NCI-H2171 (cell line): Measurements from ENCODE around the gene CDHR2.
"Not testable (repeated sequence)": the region's sequence is repeated elsewhere in the genome, so short reads cannot be mapped to it uniquely, and the experiment has no call there.

Experiments used
- DNase-seq: peaks from one replicate; lab custom pipeline; 2025; lab: John Stamatoyannopoulos, UW

The CDHR2 gene

DNA sequence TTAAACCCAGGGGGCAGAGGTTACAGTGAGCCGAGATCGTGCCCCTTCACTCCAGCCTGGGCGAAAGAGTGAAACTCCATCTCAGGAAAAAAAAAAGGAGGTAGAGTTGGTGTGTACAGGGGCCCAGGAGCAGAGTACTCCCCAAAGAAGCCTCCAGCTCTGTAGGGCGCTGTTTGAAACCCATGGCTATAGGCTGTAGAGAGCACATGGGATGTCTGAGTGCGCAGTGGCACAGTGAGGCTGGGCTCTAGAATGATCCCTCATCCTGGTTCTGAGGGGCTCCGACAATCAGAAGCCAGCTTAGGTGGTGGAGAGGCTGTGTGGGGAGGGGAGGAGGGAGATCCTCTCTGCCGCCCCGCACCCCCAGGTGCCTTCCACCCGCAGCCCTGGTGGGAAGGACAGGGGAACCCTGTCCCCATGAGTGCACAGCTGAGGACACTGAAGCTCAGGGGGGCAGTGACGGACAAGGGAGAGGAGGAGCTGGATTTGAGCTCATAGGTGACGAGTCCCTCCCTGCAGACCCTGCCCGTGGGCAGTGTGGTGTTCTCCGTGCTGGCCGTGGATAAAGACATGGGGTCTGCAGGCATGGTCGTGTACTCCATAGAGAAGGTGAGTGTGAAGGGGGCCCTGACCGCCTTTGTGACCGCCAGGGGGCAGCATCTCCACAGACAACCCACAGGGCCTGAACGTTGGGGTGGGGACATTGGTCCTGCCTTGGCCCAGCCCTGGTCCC lies 24.6 kb downstream of the CDHR2 start:
- no peak for DNase-seq

- DNase-seq: no peak
Measured at GRCh38 chr5:176574297-176574591, 25.1 kb downstream of the CDHR2 start.

GRCh38 chr5:176575066-176575465 lies 25.9 kb downstream of the CDHR2 start:
- DNase-seq: no peak

DNA sequence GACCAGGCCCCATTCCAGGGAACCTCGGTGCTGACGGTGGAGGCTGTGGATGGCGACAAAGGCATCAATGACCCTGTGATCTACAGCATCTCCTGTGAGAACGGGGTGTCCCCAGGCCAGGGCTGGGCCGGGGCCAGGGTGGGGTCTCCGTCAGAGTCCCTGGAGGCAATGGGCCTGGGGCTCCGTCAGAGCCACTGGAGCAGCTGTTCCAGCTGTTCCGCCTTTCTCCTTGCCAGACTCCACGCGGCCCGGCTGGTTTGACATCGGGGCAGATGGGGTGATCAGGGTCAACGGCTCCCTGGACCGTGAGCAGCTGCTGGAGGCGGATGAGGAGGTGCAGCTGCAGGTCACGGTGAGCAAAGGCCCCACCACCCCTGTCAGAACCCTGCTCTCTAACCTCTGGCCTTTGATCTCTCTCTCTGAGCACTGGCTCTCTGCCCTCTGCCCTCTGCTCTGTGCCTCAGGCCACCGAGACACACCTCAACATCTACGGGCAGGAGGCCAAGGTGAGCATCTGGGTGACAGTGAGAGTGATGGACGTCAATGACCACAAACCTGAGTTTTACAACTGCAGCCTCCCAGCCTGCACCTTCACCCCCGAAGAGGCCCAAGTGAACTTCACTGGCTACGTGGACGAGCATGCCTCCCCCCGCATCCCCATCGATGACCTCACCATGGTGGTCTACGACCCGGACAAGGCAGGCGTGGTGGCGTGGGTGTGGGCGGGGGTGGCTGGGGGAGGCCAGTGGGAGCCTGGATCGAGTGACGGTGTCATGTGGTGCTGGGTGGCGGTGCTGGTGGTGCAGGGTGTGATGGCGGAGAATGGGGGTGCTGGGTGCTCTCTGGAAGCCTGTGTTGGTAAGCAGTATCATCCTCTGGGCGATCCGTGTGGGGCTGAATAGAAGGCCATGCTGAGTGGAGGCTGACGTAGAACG lies 26.6 kb downstream of the CDHR2 start:
- no peak for DNase-seq

DNA sequence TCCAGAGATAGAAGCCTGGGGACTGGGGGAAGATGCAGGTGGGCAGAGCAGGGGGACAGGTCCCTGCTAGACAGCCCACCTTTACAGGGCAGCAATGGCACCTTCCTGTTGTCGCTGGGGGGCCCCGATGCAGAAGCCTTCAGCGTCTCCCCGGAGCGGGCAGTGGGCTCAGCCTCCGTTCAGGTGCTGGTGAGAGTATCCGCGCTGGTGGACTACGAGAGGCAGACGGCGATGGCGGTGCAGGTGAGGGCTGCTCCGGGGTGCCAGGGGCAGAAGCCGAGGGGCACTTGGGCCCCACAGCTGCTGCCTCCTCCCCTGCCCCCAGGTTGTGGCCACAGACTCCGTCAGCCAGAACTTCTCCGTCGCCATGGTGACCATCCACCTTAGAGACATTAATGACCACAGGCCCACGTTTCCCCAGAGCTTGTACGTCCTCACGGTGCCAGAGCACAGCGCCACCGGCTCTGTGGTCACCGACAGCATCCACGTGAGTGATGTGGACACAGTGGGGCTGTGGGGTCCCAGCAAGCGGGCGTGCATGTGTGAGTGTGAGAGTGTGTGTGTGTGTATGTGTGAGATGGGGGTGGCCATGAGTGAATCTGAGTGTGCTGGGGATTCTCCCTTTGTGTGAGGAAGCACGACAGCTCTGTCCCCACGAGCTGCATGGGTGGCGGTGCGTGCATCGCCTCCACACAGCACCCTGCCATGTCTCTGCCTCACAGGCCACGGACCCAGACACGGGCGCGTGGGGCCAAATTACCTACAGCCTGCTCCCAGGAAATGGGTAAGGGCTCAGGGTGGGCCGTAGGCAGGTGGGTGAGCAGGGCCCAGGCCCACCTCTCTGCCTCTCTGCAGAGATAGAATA lies 28.4 kb downstream of the CDHR2 start:
- no peak for DNase-seq

GRCh38 chr5:176578391-176578808 lies 29.3 kb downstream of the CDHR2 start:
- no peak for DNase-seq

DNA sequence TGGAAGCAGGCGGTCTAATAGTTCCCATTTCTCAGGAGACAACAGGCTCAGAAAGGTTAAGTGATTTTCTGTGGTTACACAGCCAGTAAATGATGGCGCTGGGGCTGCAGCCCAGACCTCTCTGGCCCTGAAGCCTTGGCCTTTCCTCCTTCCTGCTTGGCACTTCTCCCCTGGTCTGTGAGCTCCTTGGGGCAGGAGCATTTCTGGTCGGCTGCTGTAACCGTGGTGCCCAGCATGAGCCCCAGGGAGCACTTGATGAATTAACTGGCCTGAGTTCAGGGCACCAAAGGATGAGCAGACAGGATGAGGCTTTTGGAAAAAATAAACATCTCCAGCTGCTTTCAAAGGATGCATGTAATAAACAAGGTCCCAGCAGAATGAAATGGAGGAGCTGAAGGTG lies 30.2 kb downstream of the CDHR2 start:
- DNase-seq: no peak

- no peak for DNase-seq
Measured at GRCh38 chr5:176581361-176581760, 32.2 kb downstream of the CDHR2 start.

DNA sequence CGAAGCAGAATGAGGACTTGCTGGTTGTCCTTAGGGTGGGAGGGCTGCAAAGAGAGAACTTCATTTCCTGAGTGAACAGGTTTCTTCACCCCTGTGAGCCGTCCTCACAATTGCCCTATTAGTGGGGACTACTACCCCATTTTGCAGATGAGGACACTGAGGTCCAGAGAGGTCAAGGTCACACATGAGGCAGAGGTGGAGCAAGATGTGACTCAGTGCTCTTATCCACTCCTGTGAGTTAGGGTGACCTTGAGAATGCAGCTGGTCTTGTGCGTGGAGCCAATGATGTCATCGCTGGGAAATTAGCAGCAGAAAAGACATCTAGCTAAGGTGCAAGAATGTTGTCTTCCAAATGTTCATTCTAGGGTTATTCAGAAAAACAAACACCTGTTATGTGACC lies 33.9 kb downstream of the CDHR2 start:
- no peak for DNase-seq

DNA sequence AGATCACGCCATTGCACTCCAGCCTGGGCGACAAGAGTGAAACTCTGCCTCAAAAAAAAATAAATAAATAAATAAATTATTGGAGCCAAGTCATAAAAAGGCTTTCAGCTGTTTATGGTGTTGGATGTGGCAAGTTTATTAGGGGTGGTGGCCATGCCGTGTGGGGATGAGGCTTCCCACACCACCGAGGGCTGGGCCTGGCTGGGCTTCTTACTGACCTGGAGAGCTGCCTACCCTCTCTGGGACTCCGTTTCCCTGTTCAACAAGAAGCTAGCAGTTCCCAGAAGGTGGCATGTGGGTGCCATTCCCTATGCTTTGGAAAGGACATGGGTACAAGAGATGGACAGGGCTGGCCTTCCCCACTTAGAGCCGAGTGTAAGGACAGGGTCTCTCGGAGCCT lies 38.3 kb downstream of the CDHR2 start:
- DNase-seq: no peak

GRCh38 chr5:176588297-176588696 lies 39.2 kb downstream of the CDHR2 start:
- no peak for DNase-seq

GRCh38 chr5:176589039-176589769 lies 40.1 kb downstream of the CDHR2 start:
- no peak for DNase-seq

DNA sequence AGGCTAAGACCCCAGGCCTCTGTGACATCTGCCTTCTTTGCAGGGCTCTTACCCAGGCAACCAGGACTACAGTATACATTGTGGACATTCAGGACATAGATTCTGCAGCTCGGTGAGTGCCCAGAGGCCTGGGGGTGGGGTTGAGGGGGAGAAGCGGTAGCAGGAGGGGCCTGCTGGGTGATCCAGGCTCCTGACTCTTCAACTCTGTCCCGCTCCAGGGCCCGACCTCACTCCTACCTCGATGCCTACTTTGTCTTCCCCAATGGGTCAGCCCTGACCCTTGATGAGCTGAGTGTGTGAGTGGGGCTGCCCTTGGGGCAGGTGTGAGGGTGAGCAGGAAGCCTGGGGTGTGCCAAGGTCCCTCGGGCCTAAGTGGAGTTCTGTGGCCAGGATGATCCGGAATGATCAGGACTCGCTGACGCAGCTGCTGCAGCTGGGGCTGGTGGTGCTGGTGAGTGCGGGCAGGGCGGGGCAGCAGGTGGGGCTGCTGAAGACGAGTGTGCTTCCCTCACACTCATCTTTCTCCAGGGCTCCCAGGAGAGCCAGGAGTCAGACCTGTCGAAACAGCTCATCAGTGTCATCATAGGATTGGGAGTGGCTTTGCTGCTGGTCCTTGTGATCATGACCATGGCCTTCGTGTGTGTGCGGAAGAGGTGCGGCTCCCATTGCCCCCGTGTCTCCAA lies 41.0 kb downstream of the CDHR2 start:
- no peak for DNase-seq

DNA sequence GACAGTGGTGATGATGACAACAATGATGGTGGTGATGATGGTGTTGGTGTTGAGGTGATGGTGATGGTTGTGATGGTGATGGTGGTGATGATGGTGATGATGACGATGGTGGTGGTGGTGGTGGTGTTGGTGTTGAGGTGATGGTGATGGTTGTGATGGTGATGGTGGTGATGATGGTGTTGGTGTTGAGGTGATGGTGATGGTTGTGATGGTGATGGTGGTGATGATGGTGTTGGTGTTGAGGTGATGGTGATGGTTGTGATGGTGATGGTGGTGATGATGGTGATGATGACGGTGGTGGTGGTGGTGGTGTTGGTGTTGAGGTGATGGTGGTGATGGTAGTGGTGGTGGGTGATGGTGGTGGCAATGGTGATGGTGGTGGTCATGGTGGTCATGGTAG lies 42.5 kb downstream of the CDHR2 start:
- DNase-seq: not testable (repeated sequence)

GRCh38 chr5:176592573-176592972 lies 43.4 kb downstream of the CDHR2 start:
- no peak for DNase-seq

DNA sequence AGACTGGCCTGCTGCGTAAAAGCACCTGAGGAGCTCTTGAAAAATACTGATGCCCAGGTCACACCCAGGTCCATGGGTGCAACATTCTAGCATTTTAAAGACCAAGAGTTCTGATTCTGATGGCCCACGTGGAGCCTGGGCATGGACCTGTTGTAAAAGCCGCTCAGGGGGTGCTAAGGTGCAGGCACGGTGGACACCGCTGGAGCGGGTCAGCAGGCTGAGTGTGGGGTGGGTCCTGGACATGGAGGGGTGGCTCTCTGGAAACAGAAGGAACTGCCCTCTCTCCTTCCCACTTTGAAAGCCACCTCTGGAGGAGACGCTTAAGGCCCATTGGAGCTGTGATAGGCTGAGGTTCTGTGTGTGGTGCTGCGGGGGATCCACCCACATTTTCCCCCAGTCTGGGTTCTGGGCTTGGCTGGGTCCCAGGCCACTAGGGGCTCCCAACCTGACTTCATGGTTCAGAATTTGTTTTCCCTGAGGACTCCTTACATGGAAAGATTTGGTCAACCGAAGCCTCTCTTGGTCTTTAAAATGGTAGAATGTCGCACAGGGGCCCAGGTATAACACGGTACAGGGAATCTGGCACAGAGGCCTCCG lies 44.2 kb downstream of the CDHR2 start:
- DNase-seq: no peak

GRCh38 chr5:176594554-176594953 lies 45.4 kb downstream of the CDHR2 start:
- no peak for DNase-seq

GRCh38 chr5:176595386-176595943 lies 46.3 kb downstream of the CDHR2 start:
- no peak for DNase-seq

DNA sequence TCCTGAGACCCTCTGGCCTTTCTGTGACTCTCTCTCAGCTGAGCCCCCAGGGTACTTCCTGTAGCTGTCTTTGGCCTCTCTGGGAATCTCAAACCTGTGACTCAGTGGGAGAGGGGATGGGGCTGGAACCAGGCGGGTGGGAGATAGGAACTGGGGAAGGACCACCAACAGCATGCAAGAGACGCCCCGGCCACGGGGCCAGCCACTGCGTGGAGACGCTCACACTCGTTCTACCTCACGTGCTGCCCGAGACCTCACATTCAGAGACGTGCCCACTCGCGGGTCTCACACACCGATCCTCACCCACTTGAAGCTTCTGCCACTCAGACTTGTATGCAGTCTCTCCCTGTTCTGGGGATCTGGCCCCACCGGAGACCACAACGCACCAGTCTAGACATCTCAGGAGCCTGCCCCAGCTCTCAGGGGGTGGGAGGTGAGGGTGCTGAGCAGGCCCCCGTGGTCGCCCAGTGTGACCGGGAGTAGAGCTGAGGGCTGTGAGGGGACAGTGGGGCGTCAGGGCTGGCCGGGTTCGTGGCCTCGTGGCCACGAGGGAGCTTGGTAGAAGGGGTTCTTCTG lies 47.0 kb downstream of the CDHR2 start:
- no peak for DNase-seq
